Activated CD4-positive, CD25-positive, alpha-beta regulatory T cell treated with anti-CD3 and anti-CD28 coated beads, Interleukin-2, amount 50 U/mL, for 16 hours (primary cell): ENCODE data around the gene ARHGAP45.
"Not testable (repeated sequence)": the region's sequence is repeated elsewhere in the genome, so short reads cannot be mapped to it uniquely, and the experiment has no call there.

Experiments used
- DNase-seq: peaks from one replicate; pipeline ENCODE4 v3.0.0-alpha.2; 2020; ENCODE audit warnings: low read depth, low spot score

Gene ARHGAP45

DNA sequence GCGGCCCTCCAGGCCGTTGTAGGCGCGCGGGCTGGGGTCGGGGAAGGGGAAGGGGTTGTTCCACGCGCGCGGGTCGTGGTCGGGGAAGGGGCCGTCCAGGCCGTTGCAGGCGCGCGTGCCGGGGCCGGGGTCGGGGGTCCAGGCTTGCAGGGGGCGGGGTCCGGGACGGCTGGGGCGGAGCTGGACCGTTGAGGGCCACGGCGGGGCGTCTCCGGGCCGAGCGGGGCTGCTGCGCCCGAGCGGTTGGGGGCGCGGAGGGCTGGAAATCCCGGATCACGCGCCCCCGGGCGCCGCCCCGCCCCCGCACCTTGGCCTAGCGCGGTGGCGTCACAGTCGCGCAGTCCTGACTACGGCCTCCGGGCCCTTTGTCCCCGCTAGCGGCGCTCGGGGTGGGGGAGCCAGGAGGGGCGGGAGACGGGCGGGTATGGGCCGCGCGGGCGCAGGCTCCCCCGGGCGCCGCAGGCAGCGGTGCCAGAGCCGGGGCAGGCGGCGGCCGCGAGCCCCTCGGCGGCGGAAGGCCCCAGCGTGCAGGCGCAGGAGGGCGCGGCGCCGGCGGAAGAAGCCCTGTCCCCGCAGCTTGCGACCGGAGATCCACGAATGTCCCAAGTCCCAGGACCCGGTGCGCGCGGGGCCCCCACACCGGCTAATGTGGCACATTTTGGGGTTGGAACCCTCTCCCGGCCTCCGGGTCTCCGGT lies 37.5 kb downstream of the ARHGAP45 start:
- DNase-seq: peak; percentile 49

- no peak for DNase-seq
Measured at GRCh38 chr19:1105008-1105872, 38.3 kb downstream of the ARHGAP45 start.

DNA sequence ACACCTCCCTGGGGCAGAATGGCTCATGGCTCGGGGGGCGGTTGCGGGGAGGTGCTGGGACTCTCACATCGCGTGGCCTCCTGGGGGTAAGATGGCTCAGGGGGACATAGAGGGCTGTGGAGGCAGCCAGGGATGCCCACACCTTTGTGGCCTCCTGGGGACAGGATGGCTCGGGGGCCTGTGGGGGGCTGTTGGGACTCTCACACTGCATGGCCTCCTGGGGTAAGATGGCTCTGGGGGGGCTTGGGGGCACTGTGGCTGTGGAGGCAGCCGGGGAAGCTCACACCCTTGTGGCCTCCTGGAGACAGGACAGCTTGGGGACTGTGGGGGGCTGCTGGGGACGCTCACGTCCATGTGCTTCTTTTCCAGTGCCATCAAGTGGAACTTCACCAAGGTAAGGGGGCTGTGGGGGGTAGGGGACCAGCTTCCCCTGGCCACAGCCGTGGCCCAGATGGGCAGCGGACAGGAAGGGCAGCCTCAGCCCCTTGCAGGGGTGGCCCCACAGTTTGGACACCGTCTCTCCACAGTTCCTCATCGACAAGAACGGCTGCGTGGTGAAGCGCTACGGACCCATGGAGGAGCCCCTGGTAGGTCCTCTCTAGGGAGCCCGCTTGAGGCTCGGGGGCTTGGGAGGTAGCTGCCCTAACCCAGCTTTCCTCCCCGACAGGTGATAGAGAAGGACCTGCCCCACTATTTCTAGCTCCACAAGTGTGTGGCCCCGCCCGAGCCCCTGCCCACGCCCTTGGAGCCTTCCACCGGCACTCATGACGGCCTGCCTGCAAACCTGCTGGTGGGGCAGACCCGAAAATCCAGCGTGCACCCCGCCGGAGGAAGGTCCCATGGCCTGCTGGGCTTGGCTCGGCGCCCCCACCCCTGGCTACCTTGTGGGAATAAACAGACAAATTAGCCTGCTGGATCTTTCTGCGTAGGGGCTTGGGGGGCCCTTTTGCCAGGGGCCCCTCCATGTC lies 39.2 kb downstream of the ARHGAP45 start:
- no peak for DNase-seq

DNA sequence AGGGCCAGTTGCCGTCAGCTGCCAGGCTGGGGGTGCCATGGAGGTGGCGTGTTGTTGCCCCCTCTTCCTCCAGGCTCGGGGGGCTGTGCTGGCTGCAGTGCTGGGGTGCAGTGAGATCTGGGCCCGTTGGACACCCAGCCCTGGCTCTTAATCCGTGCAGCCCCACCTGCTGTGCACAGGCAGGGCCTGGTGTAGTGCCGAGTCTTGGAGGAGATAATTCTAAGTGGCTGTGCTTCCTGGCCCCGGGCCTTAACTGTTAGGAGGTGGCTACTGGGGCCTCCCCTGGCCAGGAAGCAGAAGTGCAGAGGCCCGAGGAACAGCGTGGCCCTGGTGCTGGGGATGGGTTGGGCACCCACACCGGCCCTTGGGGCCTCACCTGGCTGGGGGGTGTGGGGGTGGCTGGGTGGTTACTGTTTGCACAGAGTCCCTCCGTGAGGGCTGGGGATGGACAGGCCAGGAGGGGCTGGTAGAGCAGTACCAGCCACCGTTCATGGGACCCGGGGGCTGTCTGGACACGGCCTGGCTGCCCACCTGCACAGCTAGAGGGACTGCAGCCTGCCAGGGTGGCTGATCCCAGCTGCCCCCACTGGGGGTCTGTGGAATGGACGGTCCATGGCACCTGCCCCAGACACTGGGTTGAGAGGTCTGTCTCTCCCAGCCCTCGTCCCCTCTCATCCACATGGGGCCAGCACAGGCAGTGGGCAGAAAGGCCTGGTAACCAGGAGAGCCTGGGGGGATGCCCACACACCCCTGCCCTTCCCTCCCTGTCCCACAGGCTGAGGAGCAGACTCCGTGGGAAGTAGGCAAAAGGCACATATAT lies 40.1 kb downstream of the ARHGAP45 start:
- DNase-seq: no peak

GRCh38 chr19:1107661-1108261 lies 40.8 kb downstream of the ARHGAP45 start:
- DNase-seq: no peak

GRCh38 chr19:1108291-1109031 lies 41.5 kb downstream of the ARHGAP45 start:
- DNase-seq: no peak

DNA sequence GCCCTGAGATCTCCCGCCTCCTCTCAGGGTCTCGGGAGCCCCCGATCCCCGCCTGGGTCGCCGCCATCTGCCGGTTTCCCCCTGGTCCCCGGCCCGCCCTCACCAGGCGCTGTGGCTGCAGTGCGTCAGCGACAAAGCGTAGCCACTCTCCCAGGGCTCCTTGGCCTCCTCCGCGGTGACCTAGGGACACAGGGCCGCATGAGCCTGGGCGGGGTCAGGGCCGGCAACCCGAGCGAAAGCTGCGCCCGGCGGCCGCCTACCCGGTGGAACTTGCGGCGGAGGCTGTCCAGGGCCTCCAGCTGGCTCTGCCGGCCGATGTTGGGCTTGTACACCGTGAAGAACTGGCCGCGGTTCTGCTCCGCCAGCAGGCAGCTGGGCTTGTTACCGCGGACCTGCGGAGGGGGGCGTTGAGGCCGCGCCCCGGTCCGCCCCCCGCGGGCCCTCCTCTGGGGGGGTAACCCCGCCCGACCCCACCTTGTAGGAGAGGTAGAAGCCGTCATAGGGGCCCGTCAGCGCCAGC lies 42.1 kb downstream of the ARHGAP45 start:
- DNase-seq: no peak

DNA sequence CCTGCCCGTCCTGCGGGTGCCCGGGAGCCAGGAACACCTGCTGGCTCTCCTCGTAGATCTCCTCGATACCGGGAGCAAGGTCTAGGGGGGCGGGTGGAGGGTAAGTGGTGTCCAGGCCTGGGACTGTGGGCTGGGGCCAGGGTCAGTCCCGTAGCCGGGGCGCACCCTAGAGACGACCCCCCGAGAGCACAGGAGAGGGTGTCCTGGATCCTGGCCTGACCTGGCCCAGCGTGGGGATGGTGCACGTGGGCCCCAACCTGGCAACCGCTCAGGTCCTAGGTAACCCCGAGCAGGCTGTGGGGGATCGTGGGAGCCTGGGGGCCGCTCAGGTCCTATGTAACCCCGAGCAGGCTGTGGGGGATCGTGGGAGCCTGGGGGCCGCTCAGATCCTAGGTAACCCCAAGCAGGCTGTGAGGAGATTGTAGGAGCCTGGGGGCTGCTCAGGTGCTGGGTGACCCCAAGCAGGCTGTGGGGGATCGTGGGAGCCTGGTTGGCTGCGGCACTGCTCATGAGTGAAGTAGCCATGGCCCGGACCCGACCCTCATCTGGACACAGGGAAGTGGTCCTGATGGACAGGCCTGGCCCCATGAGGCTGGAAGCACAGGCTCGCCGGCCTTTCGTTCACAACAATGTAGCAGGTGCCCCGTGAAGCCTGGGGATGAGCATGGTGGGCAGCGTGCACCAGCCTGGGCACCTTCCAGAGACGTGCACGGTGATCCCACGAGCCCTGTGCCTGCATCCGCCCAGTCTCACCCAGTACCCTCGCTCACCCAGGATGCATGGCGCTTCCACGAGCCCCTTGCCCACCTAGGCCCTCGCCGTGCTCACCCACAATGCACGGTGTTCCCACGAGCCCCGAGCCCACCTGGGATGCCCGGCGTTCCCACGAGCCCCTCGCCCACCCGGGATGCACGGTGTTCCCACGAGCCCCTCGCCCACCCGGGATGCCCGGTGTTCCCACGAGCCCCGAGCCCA lies 43.0 kb downstream of the ARHGAP45 start:
- DNase-seq: no peak

DNA sequence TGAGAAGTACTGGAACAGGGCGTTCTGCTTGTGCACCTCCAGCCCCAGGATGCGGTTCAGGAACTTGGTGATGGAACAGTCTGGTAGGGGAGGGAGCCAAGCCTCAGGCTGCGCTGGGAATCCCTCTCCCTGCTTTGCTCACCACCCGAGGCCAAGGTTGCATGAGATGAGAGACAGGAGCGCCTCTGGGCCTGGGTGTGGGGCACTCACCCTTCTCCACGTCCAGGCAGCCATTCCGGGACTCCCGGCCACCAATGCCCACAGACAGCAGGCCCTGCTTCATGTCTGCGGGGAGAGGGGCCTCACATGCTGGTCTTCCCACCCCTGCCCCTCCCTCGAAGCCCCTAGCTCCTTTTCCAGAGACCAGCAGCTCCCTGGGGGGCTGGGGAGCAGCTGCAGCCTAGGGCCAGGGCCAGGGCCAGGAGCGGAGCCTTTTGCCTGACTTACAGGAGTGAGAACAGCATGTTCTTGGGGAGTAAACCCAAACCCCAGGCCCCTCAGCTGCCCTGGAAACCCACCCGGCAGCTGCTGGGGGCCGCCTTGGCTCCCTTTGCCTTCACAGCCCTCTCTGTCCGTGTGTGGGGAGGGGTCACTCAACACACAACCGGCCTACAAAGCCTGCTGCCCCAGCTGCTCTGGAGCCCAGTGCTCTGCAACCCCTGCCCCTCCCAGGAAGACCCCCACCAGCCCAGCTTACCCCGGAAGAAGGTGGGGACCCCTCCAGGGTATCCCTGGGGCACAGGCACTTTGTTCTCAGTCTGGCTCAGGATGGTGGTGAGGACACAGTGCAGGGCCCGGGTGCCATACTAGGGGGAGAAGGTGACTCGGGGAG lies 44.1 kb downstream of the ARHGAP45 start:
- no peak for DNase-seq

DNA sequence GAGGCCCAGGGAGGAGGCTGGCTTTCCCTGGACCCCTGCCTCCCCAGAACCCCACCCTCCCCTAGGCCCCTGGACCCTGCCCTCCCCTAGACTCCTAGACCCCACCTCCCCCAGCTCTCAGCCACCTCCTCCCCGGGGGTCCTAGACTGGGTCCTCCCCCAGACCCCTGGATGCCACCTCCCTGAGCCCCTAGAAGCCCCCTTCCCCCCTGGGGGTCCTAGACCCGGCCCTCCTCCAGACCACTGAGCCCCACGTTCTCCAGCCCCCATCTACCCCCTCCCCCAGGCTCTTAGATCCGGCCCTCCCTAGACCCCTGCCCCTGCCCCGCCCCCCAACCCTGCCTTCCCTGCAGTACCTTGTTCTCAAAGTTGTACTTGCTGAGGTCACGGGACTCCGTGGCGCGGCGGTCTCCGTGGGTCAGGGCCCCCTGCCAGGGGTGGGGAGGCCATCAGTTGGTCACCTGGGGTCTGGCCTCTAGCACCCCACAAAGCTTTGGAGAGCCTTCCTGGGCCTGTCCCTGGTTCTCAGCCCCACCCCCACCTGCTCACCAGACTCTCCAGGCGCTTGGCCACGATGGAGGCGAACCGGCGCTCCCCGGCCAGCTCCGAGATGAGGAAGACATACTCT lies 44.8 kb downstream of the ARHGAP45 start:
- DNase-seq: no peak

DNA sequence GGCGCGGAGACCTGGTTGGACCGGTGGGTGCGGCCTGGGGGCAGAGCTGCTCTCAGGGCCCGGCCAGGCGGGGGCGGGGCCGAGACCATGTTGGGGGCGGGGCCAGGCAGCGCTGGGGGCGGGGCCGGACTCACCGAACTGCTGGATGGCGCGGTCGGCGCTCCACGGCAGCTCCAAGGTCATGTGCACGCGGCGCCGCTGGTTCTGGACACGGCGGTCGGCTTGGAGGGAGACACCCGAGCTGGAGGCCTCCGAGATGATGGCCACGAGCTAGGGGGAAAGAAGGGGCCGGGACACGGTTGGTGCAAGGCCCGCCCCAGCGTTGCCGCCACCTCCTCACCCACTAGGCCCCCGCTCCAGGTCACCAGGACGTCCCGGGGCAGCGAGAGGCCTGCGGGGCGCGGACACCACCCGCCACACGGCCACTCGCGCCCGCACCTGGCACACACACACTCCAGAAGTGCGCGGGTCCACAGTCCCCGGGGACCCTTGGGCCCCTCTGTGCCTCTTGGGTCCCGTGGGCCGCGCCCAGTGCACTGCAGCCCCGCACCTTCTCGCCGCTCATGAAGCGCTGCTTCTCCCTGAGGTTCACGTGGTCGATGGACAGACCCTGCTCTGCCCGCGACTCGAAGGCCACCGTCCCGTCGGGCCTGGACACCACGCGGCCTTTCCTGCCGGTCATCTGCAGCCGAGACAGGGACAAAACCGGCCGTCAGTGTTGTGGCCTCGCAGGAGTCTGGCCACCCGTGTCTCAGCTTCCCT lies 45.5 kb downstream of the ARHGAP45 start:
- DNase-seq: no peak

DNA sequence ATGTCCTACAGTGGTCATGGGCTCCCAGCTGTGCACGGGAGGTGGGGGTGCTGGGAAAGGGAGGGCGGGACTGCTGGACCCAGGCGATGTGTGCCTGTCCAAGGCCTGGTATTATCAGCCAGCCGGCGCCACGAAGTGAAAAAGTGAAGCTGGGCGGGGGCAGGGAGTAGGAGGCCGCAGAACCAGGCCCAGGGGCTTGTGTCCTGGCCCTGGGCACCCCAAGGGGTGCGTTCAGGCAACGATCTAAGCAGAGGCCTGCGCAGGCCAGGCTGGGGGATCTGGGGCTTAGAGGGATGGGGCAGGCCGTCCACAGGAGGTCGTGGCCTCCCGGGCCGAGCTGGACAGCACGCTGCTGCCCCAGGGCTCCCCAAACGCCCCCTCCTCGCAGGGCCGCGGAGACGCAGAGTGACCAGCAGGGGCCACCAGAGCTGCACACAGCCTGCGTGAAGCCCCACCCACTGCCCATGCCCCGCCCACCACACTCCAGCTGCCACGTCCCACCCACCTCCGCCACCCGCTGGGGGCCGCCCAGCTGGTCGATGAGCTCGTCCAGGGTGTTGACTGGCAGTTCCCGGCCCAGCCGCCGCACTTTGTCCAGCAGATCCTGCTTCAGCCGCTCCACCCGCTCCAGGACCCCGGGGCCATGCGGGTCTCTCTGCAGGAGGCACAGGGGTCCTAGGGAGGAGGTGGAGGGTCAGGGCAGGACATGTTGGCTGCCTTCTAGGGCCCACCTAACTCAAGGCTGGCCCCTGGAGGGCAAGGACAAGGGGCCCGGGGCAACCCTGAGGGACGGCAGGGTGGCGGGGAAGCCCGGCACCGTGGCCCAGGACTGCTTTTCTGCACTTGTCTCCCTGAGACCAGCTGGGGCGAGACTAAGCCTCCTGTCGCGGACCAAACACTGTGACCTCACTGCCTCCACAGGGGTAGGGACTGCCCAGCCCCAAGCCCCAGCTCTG lies 46.3 kb downstream of the ARHGAP45 start:
- no peak for DNase-seq

GRCh38 chr19:1113986-1114483 lies 47.1 kb downstream of the ARHGAP45 start:
- DNase-seq: no peak

DNA sequence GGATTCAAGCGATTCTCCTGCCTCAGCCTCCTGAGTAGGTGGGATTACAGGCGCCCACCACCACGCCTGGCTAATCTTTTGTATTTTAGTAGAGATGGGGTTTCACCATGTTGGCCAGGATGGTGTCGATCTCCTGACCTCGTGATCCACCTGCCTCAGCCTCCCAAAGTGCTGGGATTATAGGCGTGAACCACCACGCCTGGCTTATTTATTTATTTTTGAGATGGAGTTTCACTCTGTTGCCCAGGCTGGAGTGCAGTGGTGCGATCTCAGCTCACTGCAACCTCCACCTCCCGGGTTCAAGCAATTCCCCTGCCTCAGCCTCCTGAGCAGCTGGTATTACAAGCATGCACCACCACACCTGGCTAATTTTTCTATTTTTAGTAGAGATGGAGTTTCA lies 47.8 kb downstream of the ARHGAP45 start:
- DNase-seq: not testable (repeated sequence)
